ENCODE measurements around the gene CD8B. TPM values are rescaled to one million over a fixed set of nuclear protein-coding genes. Genes with fewer than 3 reads are reported as not detected.

CD8B gene
- total and polyA plus RNA-seq, 8 donors = 0.68 to 14.0 (median 2.8) TPM; not detected in 2

- Histone ChIP-seq H3K4me1 (peaks cover 22 to 42% (median 35%) of the 10 kb centered on the region in 4 donors), H3K36me3 (no peaks in the 10 kb centered on the region), H3K27ac (peak overlapping the region; percentile 2 to 74 (median 63)), H3K9me3 (no peaks in the 10 kb centered on the region), H3K4me3 (peak overlapping the region; percentile 27 to 42 (median 36)), H3K27me3 (peaks cover 33 to 76% (median 53%) of the 10 kb centered on the region in 3 donors)
- 4 to 8% (median 6%) methylated on average over 37 to 64 of the region's 64 CpGs for WGBS, 5 donors
- intact Hi-C loops (cut with DNase I; ENCODE audit: low total_unique reads) = no loop called here
- DNase-seq = peak in 1 of 2 donors; percentile 47
- TF ChIP-seq EP300 (IDR thresholded peaks at IDR 0.05) = no peak
- no peak for TF ChIP-seq POLR2A (IDR thresholded peaks at IDR 0.05)
- TF ChIP-seq CTCF (IDR thresholded peaks at IDR 0.05) = no peak
- TF ChIP-seq POLR2AphosphoS5 (IDR thresholded peaks at IDR 0.05) = no peak
Observed at GRCh38 chr2:86788881-86789686, 72.6 kb downstream of the CD8B start.

GRCh38 chr2:86788165-86788564 lies 73.5 kb downstream of the CD8B start:
- peak overlapping the region in 1 of 4 donors; percentile 27 for H3K4me3 ChIP-seq
- H3K27ac ChIP-seq = peak overlapping the region in 2 of 5 donors; percentile 27 to 74
- TF ChIP-seq EP300 (IDR thresholded peaks at IDR 0.05) = no peak
- TF ChIP-seq POLR2A (IDR thresholded peaks at IDR 0.05) = no peak
- WGBS, 5 donors = 17 to 49% (median 27%) methylated on average over 7 of the region's 7 CpGs
- peaks cover 27 to 67% (median 46%) of the 10 kb centered on the region in 3 donors for H3K27me3 ChIP-seq
- H3K4me1 ChIP-seq = peaks cover 22 to 42% (median 35%) of the 10 kb centered on the region in 4 donors
- no peaks in the 10 kb centered on the region for H3K9me3 ChIP-seq
- peak in 1 of 2 donors; percentile 41 for DNase-seq
- intact Hi-C loops (cut with DNase I; ENCODE audit: low total_unique reads) = no loop called here
- H3K36me3 ChIP-seq = no peaks in the 10 kb centered on the region

GRCh38 chr2:86787736-86788135 lies 74.0 kb downstream of the CD8B start:
- Histone ChIP-seq H3K36me3 (no peaks in the 10 kb centered on the region), H3K27me3 (peaks cover 27 to 62% (median 42%) of the 10 kb centered on the region in 3 donors), H3K27ac (peak overlapping the region in 2 of 5 donors; percentile 27 to 74), H3K4me3 (no peak overlapping the region), H3K4me1 (peaks cover 22 to 42% (median 35%) of the 10 kb centered on the region in 4 donors), H3K9me3 (no peaks in the 10 kb centered on the region)
- no peak for TF ChIP-seq CTCF (IDR thresholded peaks at IDR 0.05)
- no peak for TF ChIP-seq POLR2AphosphoS5 (IDR thresholded peaks at IDR 0.05)
- TF ChIP-seq POLR2A (IDR thresholded peaks at IDR 0.05) = no peak
- no peak for TF ChIP-seq EP300 (IDR thresholded peaks at IDR 0.05)
- intact Hi-C loops (cut with DNase I; ENCODE audit: low total_unique reads) = no loop called here
- WGBS, 5 donors = 0 to 7% (median 5%) methylated on average over 2 of the region's 2 CpGs
- peak in 1 of 2 donors; percentile 54 for DNase-seq

GRCh38 chr2:86786001-86786536 lies 75.6 kb downstream of the CD8B start:
- peak in 1 of 2 donors; percentile 50 for DNase-seq
- Histone ChIP-seq H3K27ac (peak overlapping the region in 3 of 5 donors; percentile 1 to 37 (median 14)), H3K27me3 (peaks cover 20 to 46% (median 25%) of the 10 kb centered on the region in 3 donors), H3K9me3 (no peaks in the 10 kb centered on the region), H3K4me3 (no peak overlapping the region), H3K36me3 (no peaks in the 10 kb centered on the region), H3K4me1 (peaks cover 22 to 34% (median 31%) of the 10 kb centered on the region in 4 donors)
- WGBS, 5 donors = 46 to 57% (median 49%) methylated on average over 10 of the region's 10 CpGs
- no peak for TF ChIP-seq POLR2AphosphoS5 (IDR thresholded peaks at IDR 0.05)
- no peak for TF ChIP-seq CTCF (IDR thresholded peaks at IDR 0.05)
- no peak for TF ChIP-seq EP300 (IDR thresholded peaks at IDR 0.05)
- TF ChIP-seq POLR2A (IDR thresholded peaks at IDR 0.05) = no peak
- intact Hi-C loops (cut with DNase I; ENCODE audit: low total_unique reads) = no loop called here

Measured in stomach (tissue), 9 donors.